Measurements from ENCODE around the gene FOXM1.

- no peak for TF ChIP-seq POLR2A (IDR thresholded peaks at IDR 0.05)
- TF ChIP-seq, protein P1, sequence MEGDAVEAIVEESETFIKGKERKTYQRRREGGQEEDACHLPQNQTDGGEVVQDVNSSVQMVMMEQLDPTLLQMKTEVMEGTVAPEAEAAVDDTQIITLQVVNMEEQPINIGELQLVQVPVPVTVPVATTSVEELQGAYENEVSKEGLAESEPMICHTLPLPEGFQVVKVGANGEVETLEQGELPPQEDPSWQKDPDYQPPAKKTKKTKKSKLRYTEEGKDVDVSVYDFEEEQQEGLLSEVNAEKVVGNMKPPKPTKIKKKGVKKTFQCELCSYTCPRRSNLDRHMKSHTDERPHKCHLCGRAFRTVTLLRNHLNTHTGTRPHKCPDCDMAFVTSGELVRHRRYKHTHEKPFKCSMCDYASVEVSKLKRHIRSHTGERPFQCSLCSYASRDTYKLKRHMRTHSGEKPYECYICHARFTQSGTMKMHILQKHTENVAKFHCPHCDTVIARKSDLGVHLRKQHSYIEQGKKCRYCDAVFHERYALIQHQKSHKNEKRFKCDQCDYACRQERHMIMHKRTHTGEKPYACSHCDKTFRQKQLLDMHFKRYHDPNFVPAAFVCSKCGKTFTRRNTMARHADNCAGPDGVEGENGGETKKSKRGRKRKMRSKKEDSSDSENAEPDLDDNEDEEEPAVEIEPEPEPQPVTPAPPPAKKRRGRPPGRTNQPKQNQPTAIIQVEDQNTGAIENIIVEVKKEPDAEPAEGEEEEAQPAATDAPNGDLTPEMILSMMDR (IDR thresholded peaks at IDR 0.05), result no peak
These were observed 23.7 kb upstream of the FOXM1 start for GRCh38 chr12:2900642-2901041.
